Measurements from ENCODE around the gene NUDT5. TPM values are rescaled to one million over a fixed set of nuclear protein-coding genes. Genes with fewer than 3 reads are reported as not detected.

Gene NUDT5
- total RNA-seq, 4 donors from 2014 or later, result 23.4 to 50.7 (median 41.9) TPM

DNA sequence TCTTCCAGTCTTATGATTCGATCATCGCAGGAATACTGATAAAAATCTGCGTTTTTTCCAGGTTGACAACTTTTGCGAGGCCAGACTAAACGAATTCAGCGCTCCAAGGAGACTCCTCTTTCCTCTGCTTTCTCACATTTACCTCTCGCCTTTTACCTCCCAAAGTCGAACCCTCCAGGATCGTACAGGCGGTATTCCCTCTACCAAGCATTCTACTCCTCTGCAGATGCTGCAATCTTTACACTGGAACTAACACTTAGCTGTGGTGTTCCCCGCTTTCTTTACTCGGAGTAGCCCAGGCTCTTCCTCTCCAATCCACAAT, 449 bp downstream of the NUDT5 start:
- DNase-seq (ENCODE audit: low spot score in 2 of 2), result no peak
- peak overlapping the region; percentile 50 to 90 (median 76) for H3K4me3 ChIP-seq
- H3K9me3 ChIP-seq, result no peaks in the 10 kb centered on the region
- H3K27me3 ChIP-seq, result no peaks in the 10 kb centered on the region
- H3K4me1 ChIP-seq, result peaks cover 0 to 64% (median 33%) of the 10 kb centered on the region in 4 donors
- H3K36me3 ChIP-seq, result peaks cover 0 to 15% (median 0%) of the 10 kb centered on the region in 3 donors
- 0 to 1% methylated on average over 12 of the region's 12 CpGs for WGBS, 2 donors
- H3K27ac ChIP-seq, result peak overlapping the region; percentile 69 to 97 (median 90)
- TF ChIP-seq POLR2A (IDR thresholded peaks at IDR 0.05), result no peak
- TF ChIP-seq EP300 (IDR thresholded peaks at IDR 0.05), result no peak
- no peak for TF ChIP-seq CTCF (IDR thresholded peaks at IDR 0.05)

DNA sequence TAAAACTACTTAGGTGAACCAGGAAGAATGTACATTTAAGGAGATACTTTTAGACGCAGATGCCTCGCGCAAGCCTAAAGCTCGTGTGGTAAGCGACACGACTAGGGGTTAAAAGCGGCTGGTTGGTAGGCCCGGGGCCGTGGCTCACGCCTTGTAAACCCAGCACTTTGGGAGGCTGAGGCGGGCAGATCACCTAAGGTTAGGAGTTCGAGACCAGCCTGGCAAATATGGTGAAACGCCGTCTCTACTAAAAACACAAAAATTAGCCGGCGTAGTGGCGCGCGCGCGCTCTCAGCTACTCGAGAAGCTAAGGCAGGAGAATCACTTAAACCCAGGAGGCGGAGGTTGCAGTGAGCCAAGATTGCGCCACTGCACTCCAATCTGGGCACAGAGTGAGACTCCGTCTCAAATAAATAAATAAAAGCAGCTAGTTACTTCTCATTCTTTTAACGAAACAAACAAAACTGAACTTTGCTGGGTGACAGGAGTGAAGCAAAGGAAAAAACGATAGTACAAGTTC, 879 bp downstream of the NUDT5 start:
- no peak for TF ChIP-seq CTCF (IDR thresholded peaks at IDR 0.05)
- TF ChIP-seq EP300 (IDR thresholded peaks at IDR 0.05), result peak in 1 of 2 donors; percentile 5
- Histone ChIP-seq H3K4me1 (peaks cover 0 to 64% (median 33%) of the 10 kb centered on the region in 4 donors), H3K4me3 (peak overlapping the region; percentile 50 to 90 (median 76)), H3K9me3 (no peaks in the 10 kb centered on the region), H3K27me3 (no peaks in the 10 kb centered on the region), H3K27ac (peak overlapping the region in 3 of 4 donors; percentile 86 to 97 (median 93)), H3K36me3 (peaks cover 0 to 12% (median 0%) of the 10 kb centered on the region in 3 donors)
- WGBS, 2 donors, result 2 to 4% methylated on average over 27 of the region's 27 CpGs
- peak in 1 of 2 donors; percentile 26 for DNase-seq (ENCODE audit: low spot score in 2 of 2)

DNA sequence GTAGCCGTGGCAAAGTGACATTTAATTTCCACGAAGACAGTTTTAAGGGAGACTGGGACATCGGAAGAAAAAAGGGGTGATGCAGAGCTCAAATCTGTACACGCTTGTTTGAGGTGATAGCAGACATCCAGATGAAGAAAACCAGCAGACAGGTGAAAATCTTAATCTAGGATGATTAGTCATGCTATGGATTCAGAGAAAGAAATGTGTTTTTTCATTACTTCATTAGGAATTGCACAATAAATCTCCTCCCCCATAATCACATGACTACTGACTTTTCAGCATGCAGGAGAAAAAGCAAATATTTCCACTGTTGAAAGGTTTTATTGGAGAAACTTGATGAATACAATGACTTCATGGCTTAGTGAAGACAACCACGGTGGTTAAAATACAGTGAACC, 2.5 kb downstream of the NUDT5 start:
- peak overlapping the region in 2 of 4 donors; percentile 8 to 54 for H3K27ac ChIP-seq

GRCh38 chr10:12191715-12192114, 4.0 kb downstream of the NUDT5 start:
- peaks cover 0 to 4% (median 0%) of the 10 kb centered on the region in 3 donors for H3K36me3 ChIP-seq
- H3K4me3 ChIP-seq, result no peak overlapping the region
- H3K27ac ChIP-seq, result peak overlapping the region in 1 of 4 donors; percentile 36
- no peak for DNase-seq (ENCODE audit: low spot score in 2 of 2)
- WGBS, 2 donors, result 30 to 41% methylated on average over 3 of the region's 3 CpGs
- H3K4me1 ChIP-seq, result peaks cover 0 to 38% (median 21%) of the 10 kb centered on the region in 4 donors
- H3K27me3 ChIP-seq, result no peaks in the 10 kb centered on the region
- no peak for TF ChIP-seq POLR2A (IDR thresholded peaks at IDR 0.05)
- no peak for TF ChIP-seq CTCF (IDR thresholded peaks at IDR 0.05)
- TF ChIP-seq EP300 (IDR thresholded peaks at IDR 0.05), result no peak
- H3K9me3 ChIP-seq, result no peaks in the 10 kb centered on the region

More for the DNA sequence above, 2.5 kb downstream of the NUDT5 start:
- Histone ChIP-seq H3K4me1 (peaks cover 0 to 53% (median 33%) of the 10 kb centered on the region in 4 donors), H3K27me3 (no peaks in the 10 kb centered on the region), H3K36me3 (no peaks in the 10 kb centered on the region), H3K9me3 (no peaks in the 10 kb centered on the region), H3K4me3 (no peak overlapping the region)
- TF ChIP-seq CTCF (IDR thresholded peaks at IDR 0.05), result no peak
- TF ChIP-seq POLR2A (IDR thresholded peaks at IDR 0.05), result no peak
- 75 to 78% methylated on average over 5 of the region's 5 CpGs for whole genome bisulfite sequencing, 2 donors
- no peak for DNase-seq (ENCODE audit: low spot score in 2 of 2)

- DNase-seq (ENCODE audit: low spot score in 2 of 2), result no peak
- Histone ChIP-seq H3K27ac (no peak overlapping the region), H3K4me1 (peaks cover 0 to 33% (median 15%) of the 10 kb centered on the region in 4 donors), H3K4me3 (no peak overlapping the region), H3K36me3 (peaks cover 0 to 27% (median 0%) of the 10 kb centered on the region in 3 donors), H3K27me3 (no peaks in the 10 kb centered on the region), H3K9me3 (no peaks in the 10 kb centered on the region)
- TF ChIP-seq CTCF (IDR thresholded peaks at IDR 0.05) (no peak), EP300 (IDR thresholded peaks at IDR 0.05) (no peak), POLR2A (IDR thresholded peaks at IDR 0.05) (no peak)
- 86 to 96% methylated on average over 10 of the region's 10 CpGs for WGBS, 2 donors
Measured at GRCh38 chr10:12189426-12189825, 6.3 kb downstream of the NUDT5 start.

All from tibial nerve (tissue), 4 donors.